ENCODE measurements around the gene ZNF275. TPM values are rescaled to one million over a fixed set of nuclear protein-coding genes. Genes with fewer than 3 reads are reported as not detected.

ZNF275 gene
- total and polyA plus RNA-seq, 4 donors: 6.2 to 13.9 (median 8.6) TPM

GRCh38 chrX:153349952-153350351 is 16.0 kb downstream of the ZNF275 start:
- 96% methylated on average over 5 of the region's 5 CpGs for WGBS
- Histone ChIP-seq H3K9me3 (ENCODE audit: control insufficient read depth in 4 of 4, low read length in 3 of 4) (no peaks in the 10 kb centered on the region), H3K27me3 (ENCODE audit: control insufficient read depth in 4 of 4, insufficient read depth in 4 of 4, low read length in 3 of 4) (no peaks in the 10 kb centered on the region), H3K36me3 (ENCODE audit: control insufficient read depth in 4 of 4, insufficient read depth in 3 of 4, low read depth in 1 of 4, low read length in 3 of 4) (peaks cover 1 to 33% (median 11%) of the 10 kb centered on the region in 4 donors), H3K9ac (ENCODE audit: low read depth in 1 of 2, low read length in 2 of 2) (no peak overlapping the region), H3K4me3 (ENCODE audit: low read depth in 1 of 3, low read length in 3 of 3) (no peak overlapping the region), H3K27ac (ENCODE audit: low read depth in 1 of 2, low read length in 2 of 2) (no peak overlapping the region), H3K4me1 (ENCODE audit: control insufficient read depth in 4 of 4, insufficient read depth in 4 of 4, low read length in 3 of 4) (peaks cover 0 to 2% (median 0%) of the 10 kb centered on the region in 4 donors)
- no peak for DNase-seq (ENCODE audit: low spot score)
- no peak for TF ChIP-seq HNF4G (IDR thresholded peaks at IDR 0.05)
- no peak for TF ChIP-seq REST (IDR thresholded peaks at IDR 0.05)
- no peak for TF ChIP-seq GABPA (IDR thresholded peaks at IDR 0.05 in 1 of 2, conservative IDR thresholded peaks at IDR 0.05 in 1 of 2)
- no peak for TF ChIP-seq MAX (IDR thresholded peaks at IDR 0.05)
- TF ChIP-seq YY1 (IDR thresholded peaks at IDR 0.05): no peak
- no peak for TF ChIP-seq RAD21 (IDR thresholded peaks at IDR 0.05)
- TF ChIP-seq ZBTB33 (IDR thresholded peaks at IDR 0.05): no peak
- no peak for TF ChIP-seq EGR1 (IDR thresholded peaks at IDR 0.05; ENCODE audit: low read depth in 2 of 2)
- TF ChIP-seq CTCF (IDR thresholded peaks at IDR 0.05; ENCODE audit: low read depth, low read length, missing input control): no peak
- no peak for TF ChIP-seq FOXA2 (IDR thresholded peaks at IDR 0.05)
- no peak for TF ChIP-seq RXRA (IDR thresholded peaks at IDR 0.05)
- TF ChIP-seq HNF4A (conservative IDR thresholded peaks at IDR 0.05): no peak
- no peak for TF ChIP-seq NR2F2 (IDR thresholded peaks at IDR 0.05)
- no peak for TF ChIP-seq SP1 (IDR thresholded peaks at IDR 0.05)

- H3K4me3 ChIP-seq (ENCODE audit: low read depth in 1 of 3, low read length in 3 of 3): no peak overlapping the region
- H3K4me1 ChIP-seq (ENCODE audit: control insufficient read depth in 4 of 4, insufficient read depth in 4 of 4, low read length in 3 of 4): peaks cover 0 to 2% (median 0%) of the 10 kb centered on the region in 4 donors
- no peak overlapping the region for H3K27ac ChIP-seq (ENCODE audit: low read depth in 1 of 2, low read length in 2 of 2)
- 94% methylated on average over 8 of the region's 8 CpGs for WGBS
- H3K9me3 ChIP-seq (ENCODE audit: control insufficient read depth in 4 of 4, low read length in 3 of 4): no peaks in the 10 kb centered on the region
- peaks cover 0 to 22% (median 8%) of the 10 kb centered on the region in 4 donors for H3K36me3 ChIP-seq (ENCODE audit: control insufficient read depth in 4 of 4, insufficient read depth in 3 of 4, low read depth in 1 of 4, low read length in 3 of 4)
- no peak for DNase-seq (ENCODE audit: low spot score)
- H3K27me3 ChIP-seq (ENCODE audit: control insufficient read depth in 4 of 4, insufficient read depth in 4 of 4, low read length in 3 of 4): no peaks in the 10 kb centered on the region
- H3K9ac ChIP-seq (ENCODE audit: low read depth in 1 of 2, low read length in 2 of 2): no peak overlapping the region
- TF ChIP-seq CTCF (IDR thresholded peaks at IDR 0.05; ENCODE audit: low read depth, low read length, missing input control) (no peak), RAD21 (IDR thresholded peaks at IDR 0.05) (no peak), TAF1 (conservative IDR thresholded peaks at IDR 0.05) (no peak), RXRA (IDR thresholded peaks at IDR 0.05) (no peak), ZBTB33 (IDR thresholded peaks at IDR 0.05) (no peak), HNF4A (conservative IDR thresholded peaks at IDR 0.05) (no peak), FOXA1 (IDR thresholded peaks at IDR 0.05) (no peak), NR2F2 (IDR thresholded peaks at IDR 0.05) (no peak), HNF4G (IDR thresholded peaks at IDR 0.05) (no peak), MAX (IDR thresholded peaks at IDR 0.05) (no peak), EGR1 (IDR thresholded peaks at IDR 0.05; ENCODE audit: low read depth in 2 of 2) (no peak), ATF3 (IDR thresholded peaks at IDR 0.05) (no peak), JUND (IDR thresholded peaks at IDR 0.05) (no peak), YY1 (IDR thresholded peaks at IDR 0.05) (no peak), FOXA2 (IDR thresholded peaks at IDR 0.05) (no peak), SP1 (IDR thresholded peaks at IDR 0.05) (no peak)
Measured at GRCh38 chrX:153351981-153352380, 18.0 kb downstream of the ZNF275 start.

Measured in liver (tissue), 9 donors.